ENCODE results near the gene ZC3H12C. TPM values are rescaled to one million over a fixed set of nuclear protein-coding genes. Genes with fewer than 3 reads are reported as not detected.
A peak's percentile ranks its signal among the peaks of the same experiment; 100 is the strongest.

Gene ZC3H12C
- total and polyA plus RNA-seq, 4 donors, result 3.4 to 27.1 (median 9.1) TPM

DNA sequence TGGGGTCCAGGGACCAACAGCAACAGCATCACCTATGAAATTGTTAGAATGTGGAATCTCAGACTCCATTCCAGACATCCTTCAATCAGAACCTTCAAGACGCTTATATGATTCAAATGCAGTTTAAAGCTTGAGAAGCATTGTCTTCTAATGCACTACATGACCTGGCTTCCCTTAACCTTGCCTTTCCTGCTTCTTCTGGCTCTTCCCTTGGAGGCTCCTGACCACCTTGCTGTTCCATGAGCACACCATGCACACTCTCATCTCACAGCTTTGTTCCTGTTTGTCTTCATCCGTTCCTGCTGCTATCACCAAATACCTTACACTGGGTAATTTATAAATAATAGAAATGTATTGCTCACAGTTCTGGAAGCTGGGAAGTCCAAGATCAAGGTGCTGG is 26.1 kb downstream of the ZC3H12C start:
- Histone ChIP-seq H3K27me3 (ENCODE audit: control insufficient read depth in 3 of 3, insufficient read depth in 3 of 3, low read length in 2 of 3) (no peaks in the 10 kb centered on the region), H3K36me3 (ENCODE audit: control insufficient read depth in 4 of 4, insufficient read depth in 4 of 4, low read length in 4 of 4) (peaks cover 0 to 3% (median 0%) of the 10 kb centered on the region in 4 donors), H3K9ac (ENCODE audit: insufficient read depth in 1 of 2, low read length in 2 of 2) (no peak overlapping the region), H3K4me3 (no peak overlapping the region), H3K9me3 (ENCODE audit: control insufficient read depth in 4 of 4, insufficient read depth in 3 of 4, low read length in 3 of 4) (no peaks in the 10 kb centered on the region), H3K4me1 (ENCODE audit: control insufficient read depth in 5 of 5, insufficient read depth in 5 of 5, low read length in 5 of 5) (peaks cover 0 to 10% (median 5%) of the 10 kb centered on the region in 5 donors), H3K27ac (ENCODE audit: low read depth in 1 of 2, low read length in 1 of 2) (no peak overlapping the region)
- WGBS, 2 donors, result 79 to 84% methylated on average over 2 of the region's 2 CpGs
- DNase-seq, result no peak
- ATAC-seq (ENCODE audit: insufficient read depth, low FRiP score), result no peak
- TF ChIP-seq, protein P1, sequence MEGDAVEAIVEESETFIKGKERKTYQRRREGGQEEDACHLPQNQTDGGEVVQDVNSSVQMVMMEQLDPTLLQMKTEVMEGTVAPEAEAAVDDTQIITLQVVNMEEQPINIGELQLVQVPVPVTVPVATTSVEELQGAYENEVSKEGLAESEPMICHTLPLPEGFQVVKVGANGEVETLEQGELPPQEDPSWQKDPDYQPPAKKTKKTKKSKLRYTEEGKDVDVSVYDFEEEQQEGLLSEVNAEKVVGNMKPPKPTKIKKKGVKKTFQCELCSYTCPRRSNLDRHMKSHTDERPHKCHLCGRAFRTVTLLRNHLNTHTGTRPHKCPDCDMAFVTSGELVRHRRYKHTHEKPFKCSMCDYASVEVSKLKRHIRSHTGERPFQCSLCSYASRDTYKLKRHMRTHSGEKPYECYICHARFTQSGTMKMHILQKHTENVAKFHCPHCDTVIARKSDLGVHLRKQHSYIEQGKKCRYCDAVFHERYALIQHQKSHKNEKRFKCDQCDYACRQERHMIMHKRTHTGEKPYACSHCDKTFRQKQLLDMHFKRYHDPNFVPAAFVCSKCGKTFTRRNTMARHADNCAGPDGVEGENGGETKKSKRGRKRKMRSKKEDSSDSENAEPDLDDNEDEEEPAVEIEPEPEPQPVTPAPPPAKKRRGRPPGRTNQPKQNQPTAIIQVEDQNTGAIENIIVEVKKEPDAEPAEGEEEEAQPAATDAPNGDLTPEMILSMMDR (IDR thresholded peaks at IDR 0.05; ENCODE audit: control extremely low read depth, extremely low read depth), result no peak

DNA sequence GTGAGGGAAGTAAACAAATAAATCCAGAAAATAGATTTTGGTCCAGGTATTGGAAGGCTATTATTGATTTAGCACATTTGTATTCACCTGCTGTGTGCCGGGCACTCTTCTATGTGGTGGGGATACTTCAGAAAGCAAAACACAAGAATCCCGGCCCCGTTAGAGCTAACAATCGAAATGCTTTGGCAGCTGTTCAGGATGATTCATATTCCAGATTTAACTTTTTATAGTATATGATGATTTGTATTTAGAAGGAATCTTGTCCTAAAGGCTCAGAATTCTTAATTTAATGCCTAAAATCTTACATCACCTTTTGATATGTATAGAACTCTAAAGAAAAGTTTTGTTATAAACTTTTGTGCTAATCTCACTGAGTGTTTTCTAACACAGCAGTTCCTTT is 28.0 kb downstream of the ZC3H12C start:
- H3K27me3 ChIP-seq (ENCODE audit: control insufficient read depth in 3 of 3, insufficient read depth in 3 of 3, low read length in 2 of 3), result no peaks in the 10 kb centered on the region
- peak in 1 of 3 donors; percentile 26 for DNase-seq
- ATAC-seq (ENCODE audit: insufficient read depth, low FRiP score), result peak; percentile 11
- peaks cover 0 to 1% (median 0%) of the 10 kb centered on the region in 4 donors for H3K36me3 ChIP-seq (ENCODE audit: control insufficient read depth in 4 of 4, insufficient read depth in 4 of 4, low read length in 4 of 4)
- TF ChIP-seq, protein P1 (IDR thresholded peaks at IDR 0.05; ENCODE audit: control extremely low read depth, extremely low read depth), result no peak
- peaks cover 0 to 13% (median 5%) of the 10 kb centered on the region in 5 donors for H3K4me1 ChIP-seq (ENCODE audit: control insufficient read depth in 5 of 5, insufficient read depth in 5 of 5, low read length in 5 of 5)
- H3K27ac ChIP-seq (ENCODE audit: low read depth in 1 of 2, low read length in 1 of 2), result no peak overlapping the region
- no peaks in the 10 kb centered on the region for H3K9me3 ChIP-seq (ENCODE audit: control insufficient read depth in 4 of 4, insufficient read depth in 3 of 4, low read length in 3 of 4)
- H3K9ac ChIP-seq (ENCODE audit: insufficient read depth in 1 of 2, low read length in 2 of 2), result no peak overlapping the region
- H3K4me3 ChIP-seq, result no peak overlapping the region
- 23 to 68% methylated on average over 4 of the region's 4 CpGs for WGBS, 2 donors

DNA sequence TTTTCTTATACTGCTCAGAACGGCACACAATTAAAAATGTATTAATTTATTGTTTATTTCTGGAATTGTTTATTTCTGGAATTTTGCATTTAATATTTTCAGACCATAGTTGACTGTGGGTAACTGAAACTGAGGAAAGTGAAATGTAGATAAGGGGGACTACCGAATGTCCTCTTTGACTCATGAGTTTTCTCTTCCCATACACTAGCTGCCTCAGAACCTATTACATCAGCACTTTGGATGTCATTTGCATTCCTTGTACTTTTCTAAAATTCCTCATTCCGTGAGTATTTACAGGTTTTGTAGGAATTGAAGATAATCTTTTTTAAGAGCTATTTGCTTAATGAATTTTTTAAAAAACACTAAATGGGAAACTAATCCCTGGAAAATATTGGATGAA is 29.8 kb downstream of the ZC3H12C start:
- TF ChIP-seq, protein P1 (IDR thresholded peaks at IDR 0.05; ENCODE audit: control extremely low read depth, extremely low read depth), result no peak
- ATAC-seq (ENCODE audit: insufficient read depth, low FRiP score), result no peak
- Histone ChIP-seq H3K9ac (ENCODE audit: insufficient read depth in 1 of 2, low read length in 2 of 2) (no peak overlapping the region), H3K9me3 (ENCODE audit: control insufficient read depth in 4 of 4, insufficient read depth in 3 of 4, low read length in 3 of 4) (no peaks in the 10 kb centered on the region), H3K4me3 (no peak overlapping the region), H3K4me1 (ENCODE audit: control insufficient read depth in 5 of 5, insufficient read depth in 5 of 5, low read length in 5 of 5) (peaks cover 0 to 13% (median 5%) of the 10 kb centered on the region in 5 donors), H3K27me3 (ENCODE audit: control insufficient read depth in 3 of 3, insufficient read depth in 3 of 3, low read length in 2 of 3) (no peaks in the 10 kb centered on the region), H3K27ac (ENCODE audit: low read depth in 1 of 2, low read length in 1 of 2) (no peak overlapping the region), H3K36me3 (ENCODE audit: control insufficient read depth in 4 of 4, insufficient read depth in 4 of 4, low read length in 4 of 4) (peaks cover 0 to 1% (median 0%) of the 10 kb centered on the region in 4 donors)
- DNase-seq, result no peak
- WGBS, 2 donors, result 87 to 91% methylated on average over 3 of the region's 3 CpGs

DNA sequence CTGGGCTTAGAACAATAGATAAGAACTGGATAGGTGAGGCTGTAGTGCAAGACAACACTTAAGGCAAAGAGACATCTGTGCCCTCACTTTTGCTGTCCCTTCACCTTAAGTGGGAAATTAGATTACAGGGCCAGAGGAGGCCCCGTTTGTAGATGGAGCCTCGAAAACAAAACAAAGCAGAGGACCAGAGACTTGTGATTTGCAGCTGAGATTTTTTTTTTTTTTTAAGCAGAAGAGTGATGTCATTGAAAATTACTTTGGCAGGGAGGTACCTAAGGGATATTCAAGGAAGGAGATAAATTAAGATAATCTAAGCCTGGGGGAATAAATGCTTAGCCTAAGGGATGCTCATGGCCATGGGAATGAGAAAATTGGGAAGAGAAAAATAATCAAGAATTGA is 31.4 kb downstream of the ZC3H12C start:
- H3K27ac ChIP-seq (ENCODE audit: low read depth in 1 of 2, low read length in 1 of 2), result no peak overlapping the region
- DNase-seq (no peak), ATAC-seq (ENCODE audit: insufficient read depth, low FRiP score) (no peak)
- WGBS, 2 donors, result 45 to 49% methylated on average over 2 of the region's 2 CpGs
- H3K9me3 ChIP-seq (ENCODE audit: control insufficient read depth in 4 of 4, insufficient read depth in 3 of 4, low read length in 3 of 4), result no peaks in the 10 kb centered on the region
- H3K27me3 ChIP-seq (ENCODE audit: control insufficient read depth in 3 of 3, insufficient read depth in 3 of 3, low read length in 2 of 3), result no peaks in the 10 kb centered on the region
- peaks cover 0 to 14% (median 5%) of the 10 kb centered on the region in 5 donors for H3K4me1 ChIP-seq (ENCODE audit: control insufficient read depth in 5 of 5, insufficient read depth in 5 of 5, low read length in 5 of 5)
- no peak overlapping the region for H3K4me3 ChIP-seq
- no peaks in the 10 kb centered on the region for H3K36me3 ChIP-seq (ENCODE audit: control insufficient read depth in 4 of 4, insufficient read depth in 4 of 4, low read length in 4 of 4)
- TF ChIP-seq, protein P1 (IDR thresholded peaks at IDR 0.05; ENCODE audit: control extremely low read depth, extremely low read depth), result no peak
- no peak overlapping the region for H3K9ac ChIP-seq (ENCODE audit: insufficient read depth in 1 of 2, low read length in 2 of 2)
